Activated T-cell treated with anti-CD3 and anti-CD28 coated beads for 48 hours (primary cell): ENCODE data around the gene FKBP2.

Experiments
- DNase-seq: peaks from one replicate; pipeline ENCODE4 v3.0.0-alpha.2; 2020; ENCODE audit warnings: low read depth

FKBP2 gene

DNA sequence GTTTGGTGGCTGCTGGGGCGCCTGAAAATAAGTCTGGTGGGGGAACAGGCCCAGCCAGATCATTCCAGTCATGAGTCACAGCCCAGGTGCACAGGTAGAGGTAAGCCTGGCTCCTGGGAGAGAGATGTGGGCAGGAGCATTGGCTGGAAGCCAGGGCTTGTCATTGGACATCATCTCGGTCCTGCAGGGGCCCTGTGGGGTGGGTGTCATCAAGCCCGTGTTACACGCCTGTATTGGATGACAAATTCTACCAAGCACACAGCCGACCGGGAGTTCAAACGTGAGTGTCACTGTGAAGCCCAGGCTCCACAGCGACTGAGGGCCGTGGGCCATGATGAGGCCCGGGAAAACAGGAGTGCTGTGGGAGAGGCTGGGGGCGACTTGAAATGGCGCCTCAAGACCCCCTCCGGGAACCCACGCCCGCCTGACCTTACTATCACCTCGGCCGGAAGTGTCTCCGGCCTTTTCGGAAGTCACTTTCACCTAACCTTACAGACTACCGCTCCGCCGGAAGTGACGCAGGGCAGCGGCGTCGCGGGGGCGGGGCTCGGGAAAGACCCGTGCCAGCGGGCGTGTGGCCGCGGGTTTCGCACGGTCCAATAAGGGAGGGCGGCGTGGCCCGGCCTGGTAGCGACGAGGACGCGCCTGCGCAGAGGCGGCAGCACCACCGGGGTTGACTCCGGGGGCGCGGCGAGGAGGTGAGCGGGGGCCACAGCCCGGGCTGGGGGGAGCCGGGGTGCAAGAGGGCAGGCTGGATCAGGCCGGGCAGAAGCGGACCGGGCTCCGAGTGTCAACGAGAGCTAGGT, at the start of gene FKBP2:
Gene FKBP2 (plus strand): TSS at position 661 of the 806 bp plus-strand sequence. CDS start 1,293 bp downstream, outside the sequence.
- peak; percentile 99 for DNase-seq

DNA sequence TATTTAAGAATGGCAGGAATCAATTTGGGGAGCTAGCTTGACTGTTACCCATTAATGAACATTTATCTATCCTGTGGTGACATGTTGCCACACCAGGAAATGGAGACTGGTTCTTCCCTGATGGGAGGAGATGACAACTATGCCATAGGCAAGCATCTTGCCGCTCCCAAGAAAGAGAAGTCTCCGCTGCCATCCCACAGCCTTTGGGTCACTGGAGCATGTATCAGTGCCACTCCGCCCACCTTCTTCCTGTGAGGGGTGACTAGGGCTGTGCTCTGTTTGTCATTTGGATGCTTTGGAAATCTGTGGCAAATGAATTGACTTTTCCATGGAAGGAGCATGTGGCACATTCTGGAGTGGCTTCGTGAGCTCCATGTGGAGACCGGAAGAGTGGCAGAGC, 48.5 kb upstream of the FKBP2 start:
- DNase-seq = no peak

DNA sequence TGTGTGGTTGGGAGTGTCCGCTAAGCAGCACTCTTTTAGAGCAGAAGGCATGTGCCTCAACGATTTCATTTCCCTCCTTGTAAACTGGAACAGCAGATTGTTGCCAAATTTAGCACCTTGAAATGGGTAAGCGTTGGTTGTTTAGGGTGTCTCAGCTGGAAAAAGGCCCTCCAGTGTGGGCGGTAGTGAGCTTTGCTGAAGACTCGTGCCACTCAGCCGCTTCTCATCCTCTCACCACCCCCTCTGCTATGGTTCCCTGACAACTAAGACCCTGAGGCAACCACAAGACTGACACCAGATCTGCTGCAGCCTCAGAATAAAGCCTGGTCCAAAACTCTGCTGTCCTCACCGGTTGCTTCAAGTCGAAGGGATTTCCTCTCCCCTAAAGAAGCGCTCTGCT, 44.3 kb upstream of the FKBP2 start:
- no peak for DNase-seq

DNA sequence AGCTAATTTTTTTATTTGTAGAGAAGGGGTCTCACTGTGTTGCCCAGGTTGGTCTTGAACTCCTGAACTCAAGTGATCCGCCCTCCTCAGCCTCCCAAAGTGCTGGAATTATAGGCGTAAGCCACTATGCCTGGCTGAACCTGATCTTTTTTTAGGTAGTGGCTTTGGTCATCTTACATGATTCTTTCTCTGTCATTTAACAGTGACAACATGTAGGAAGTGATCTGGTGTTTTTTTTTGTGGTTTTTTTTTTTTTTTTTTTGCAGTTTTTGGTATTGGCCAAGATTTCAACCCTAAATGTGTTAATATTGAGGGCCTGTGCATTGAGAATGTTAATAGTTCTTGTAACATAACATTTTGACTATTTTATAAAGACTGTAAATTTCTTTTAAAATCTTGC, 42.4 kb upstream of the FKBP2 start:
- DNase-seq = no peak

DNA sequence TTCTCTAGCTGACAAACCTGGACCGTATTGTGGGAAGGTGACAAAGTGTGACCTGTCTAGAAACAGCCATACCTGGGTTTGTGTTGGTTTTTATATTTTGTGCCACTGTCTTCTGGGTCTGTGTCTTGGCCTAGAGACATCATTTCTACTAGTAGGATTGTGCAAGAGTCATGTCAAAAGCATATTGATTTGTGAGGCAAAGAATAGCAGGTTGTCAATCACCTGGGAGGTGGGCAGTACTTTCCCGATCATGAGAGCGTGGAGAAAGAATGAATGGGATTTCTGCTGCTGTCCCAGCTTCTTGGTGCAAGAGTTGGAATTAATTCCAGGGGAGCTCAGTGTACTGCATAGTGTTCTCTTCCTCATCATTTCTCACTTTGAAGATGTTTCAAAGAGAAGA, 39.4 kb upstream of the FKBP2 start:
- no peak for DNase-seq

DNA sequence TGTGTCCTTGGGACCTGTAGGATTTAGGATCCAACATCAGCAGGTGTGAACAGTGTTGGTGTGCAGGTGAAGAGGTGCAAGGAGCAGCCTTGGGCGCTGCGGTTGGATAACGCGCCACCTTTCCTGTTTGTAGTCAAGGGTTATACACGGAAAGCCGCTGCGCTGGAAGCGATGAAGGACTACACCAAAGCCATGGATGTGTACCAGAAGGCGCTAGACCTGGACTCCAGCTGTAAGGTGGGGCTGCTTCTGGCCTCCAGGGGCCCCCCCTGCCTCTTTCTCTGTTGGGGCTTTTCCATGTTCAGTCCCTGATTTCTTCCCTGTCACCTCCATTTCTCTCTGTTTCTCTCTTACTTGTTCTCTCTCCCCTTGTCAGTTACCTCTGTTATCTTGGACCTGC, 37.9 kb upstream of the FKBP2 start:
- no peak for DNase-seq

DNA sequence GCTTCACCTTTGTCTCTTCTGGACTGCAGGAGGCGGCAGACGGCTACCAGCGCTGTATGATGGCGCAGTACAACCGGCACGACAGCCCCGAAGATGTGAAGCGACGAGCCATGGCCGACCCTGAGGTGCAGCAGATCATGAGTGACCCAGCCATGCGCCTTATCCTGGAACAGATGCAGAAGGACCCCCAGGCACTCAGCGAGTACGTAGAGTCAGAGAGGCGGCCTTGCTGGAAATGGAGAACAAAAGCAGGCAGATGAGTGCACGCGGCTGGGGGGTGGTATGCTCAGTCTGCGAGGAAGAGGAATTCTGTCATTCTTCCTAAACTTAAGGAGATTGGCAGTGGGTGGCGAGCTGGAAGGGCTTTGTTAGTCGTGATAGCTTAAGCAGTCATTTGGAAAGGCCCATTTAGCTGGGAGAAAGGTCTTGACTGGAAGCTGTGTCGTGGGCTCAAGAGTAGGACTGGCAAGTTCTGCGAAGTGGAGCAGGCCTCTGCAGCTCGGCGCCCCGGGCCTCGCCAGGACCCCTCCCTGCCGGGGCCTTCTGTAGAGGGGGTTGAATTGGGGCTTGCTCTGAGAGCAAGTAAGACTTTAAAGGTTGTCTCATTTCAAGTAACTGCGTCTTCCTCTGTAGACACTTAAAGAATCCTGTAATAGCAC, 37.3 kb upstream of the FKBP2 start:
- no peak for DNase-seq

DNA sequence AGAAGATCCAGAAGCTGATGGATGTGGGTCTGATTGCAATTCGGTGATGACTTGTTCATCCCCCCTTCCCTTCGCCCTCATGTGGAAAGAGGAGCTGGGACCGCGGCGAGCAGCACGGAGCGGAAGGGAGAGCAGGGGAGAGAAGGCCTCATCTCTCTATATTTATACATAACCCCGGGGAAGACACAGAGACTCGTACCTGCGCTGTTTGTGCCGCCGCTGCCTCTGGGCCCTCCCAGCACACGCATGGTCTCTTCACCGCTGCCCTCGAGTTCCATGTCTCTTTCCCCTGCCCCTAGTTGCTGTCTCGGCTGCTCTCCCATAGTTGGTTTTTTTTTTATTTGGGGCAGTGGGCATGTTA, 36.8 kb upstream of the FKBP2 start:
- DNase-seq = no peak

DNA sequence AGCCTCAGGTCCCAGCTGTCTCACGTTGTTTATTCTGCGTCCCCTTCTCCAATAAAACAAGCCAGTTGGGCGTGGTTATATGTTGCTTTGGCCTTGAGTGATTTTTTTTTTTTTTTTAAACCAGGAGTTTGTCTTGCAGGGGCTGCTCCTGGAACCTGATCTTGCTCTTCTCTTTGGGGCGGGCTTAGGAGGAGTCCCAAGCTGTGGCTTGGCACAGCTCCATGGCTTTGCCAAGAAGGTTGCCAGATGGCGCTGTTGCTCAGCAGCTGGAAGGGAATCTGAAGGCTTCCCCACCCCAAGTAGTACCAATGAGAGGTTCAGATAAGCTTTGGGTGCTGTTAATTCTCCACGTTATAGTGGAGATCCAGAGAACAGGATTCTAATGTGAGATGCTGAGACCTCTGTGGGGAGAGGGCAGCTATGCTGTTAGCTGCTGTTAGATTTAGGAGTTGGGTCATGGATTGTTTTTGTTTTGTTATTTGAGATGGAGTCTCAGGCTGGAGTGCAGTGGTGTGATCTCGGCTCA, 36.4 kb upstream of the FKBP2 start:
- DNase-seq = peak; percentile 66

DNA sequence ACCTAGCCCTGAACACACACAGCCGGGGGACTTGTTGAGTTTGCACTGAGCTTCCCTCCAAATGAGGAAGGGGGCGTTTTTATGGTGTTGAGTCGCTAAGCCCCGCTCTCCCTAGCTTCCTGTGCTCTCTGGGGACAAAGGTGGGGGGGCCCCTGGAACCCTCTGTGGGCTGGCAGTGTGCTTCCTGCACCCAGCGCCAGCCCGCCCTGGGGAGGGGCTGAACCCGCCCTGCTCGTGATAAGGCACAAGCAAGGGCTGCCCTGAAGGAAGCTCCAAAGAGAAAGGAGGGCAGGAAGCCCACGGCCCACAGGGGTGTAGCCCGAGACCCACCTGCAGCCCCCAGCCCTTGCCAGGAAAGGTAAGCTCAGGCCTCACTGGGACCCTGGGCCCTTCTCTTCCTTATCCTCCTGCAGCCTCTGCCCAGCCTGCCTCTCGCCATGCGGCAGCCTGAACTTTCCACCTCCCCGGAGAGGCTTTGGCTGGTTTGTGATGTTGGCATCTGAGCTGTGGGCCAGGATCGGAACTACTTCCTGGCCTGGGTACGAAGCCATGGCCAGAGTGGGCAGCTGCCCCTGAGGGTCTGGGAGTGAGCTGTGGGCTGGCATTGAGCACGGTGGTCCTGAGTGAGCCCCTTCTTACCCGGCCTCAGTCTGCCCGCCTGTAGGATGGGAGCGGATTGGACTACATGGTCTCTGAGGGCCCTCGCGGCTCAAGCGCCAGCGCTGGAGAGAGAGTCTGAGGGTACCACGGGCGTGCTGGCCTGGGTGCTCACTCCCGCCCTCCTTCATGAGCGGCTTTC, 34.2 kb upstream of the FKBP2 start, which contains the start of gene FERMT3:
Gene FERMT3 (plus strand): TSS at position 265 of the 799 bp plus-strand sequence. CDS start 644 bp downstream, outside the sequence.
- DNase-seq = peak; percentile 75

DNA sequence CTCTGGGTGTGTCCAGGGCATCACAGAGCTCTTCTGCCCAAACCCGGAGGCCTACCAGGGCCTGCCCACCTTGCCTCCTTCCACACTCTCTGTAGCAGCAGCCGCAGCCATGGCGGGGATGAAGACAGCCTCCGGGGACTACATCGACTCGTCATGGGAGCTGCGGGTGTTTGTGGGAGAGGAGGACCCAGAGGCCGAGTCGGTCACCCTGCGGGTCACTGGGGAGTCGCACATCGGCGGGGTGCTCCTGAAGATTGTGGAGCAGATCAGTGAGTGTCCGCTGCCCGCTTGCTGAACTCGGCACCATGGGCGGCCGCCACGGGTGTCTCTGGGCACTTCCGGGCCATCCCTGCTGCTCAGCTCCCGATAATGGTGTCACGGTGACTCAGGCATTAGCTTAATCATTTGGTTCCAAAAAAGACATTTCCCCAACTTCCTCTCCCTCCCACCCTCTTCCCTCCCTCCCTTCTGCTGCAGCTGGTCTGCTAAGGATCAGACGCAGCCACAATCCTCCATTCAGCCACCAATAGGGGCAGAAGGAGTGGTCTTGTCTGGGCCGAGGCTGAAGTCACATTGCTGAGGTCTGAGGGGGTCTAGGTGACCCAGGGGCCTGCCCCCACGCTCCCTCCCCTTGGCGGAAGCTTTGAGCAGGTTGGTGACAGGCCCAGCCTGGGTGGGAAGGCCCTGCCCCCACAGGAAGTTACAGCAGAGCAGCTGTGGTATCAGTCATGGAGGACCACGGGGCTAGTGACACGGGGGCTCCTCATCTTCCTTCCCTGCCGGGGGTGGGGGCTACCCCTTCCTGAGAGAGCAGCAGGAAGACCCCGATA, 33.4 kb upstream of the FKBP2 start:
- peak; percentile 81 for DNase-seq

DNA sequence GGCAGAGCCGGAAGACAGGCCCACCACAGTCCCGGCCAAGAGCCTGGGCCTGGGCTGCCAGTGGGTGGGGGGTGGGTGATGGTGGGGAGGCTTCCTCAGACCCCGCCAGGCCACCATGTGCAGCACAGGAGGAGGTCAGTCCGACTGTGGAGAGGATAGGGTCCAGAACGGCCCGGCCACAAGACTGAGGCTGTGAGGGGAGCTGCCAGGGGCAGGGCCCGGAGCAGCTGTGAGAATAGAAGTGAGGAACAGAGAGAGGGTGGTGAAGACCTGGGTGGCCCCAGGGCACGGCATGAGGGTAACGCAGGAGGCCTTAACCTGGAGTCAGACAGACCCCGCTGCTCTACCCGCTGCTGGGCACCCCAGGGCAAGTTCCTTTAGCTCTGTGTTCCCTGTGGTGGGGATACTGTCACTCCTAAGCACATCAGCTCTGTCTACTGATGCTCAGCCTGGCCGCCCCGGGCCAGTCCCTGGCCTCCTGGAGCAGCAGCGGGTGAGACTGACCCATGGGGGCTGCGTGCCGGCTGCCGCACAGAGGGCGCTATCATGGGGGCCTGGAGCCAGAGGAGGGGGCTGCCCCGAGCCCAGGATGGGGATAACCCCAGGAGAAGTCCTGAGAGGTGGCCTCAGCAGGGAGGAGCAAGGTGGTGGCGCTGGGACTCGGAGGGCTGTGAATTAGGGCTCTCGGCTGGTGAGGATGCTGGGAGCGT, 32.7 kb upstream of the FKBP2 start:
- no peak for DNase-seq

DNA sequence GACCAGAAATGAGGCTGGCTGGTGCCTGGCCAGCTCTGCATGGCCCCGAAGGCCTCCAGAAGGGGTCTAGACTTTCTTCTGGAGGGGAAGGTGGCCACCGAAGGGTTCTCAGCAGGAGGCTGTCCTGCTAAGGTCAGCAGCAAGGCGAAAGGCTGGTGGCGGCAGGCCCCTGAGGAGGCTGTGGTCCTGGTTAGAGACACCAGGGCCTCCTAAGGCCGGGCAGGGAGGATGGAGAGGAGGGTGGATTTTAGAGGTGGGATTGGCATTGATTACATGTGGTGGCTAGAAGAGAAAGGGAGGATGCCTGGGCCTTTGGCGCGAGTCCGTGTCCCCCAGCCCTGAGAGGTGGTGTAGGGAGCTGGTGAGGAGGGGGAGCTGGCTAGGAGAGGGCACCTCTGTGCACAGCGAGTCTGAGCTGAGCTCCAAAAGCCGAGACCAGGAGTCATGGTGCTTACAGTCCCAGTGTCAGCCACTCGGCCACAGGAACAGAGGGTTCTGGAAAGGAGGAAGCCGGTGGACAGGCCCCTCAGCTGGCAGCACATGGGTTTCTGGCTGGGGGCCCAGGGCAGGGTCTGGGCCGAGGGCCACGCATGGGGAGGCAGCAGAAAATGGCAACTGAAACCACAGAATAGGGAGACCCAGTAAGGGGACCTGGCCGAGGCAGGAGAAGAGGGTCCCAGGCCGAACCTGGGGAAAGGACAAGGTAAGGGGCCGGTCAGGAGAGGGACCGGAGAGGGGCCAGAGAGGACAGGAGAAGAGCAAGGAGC, 31.9 kb upstream of the FKBP2 start:
- no peak for DNase-seq

DNA sequence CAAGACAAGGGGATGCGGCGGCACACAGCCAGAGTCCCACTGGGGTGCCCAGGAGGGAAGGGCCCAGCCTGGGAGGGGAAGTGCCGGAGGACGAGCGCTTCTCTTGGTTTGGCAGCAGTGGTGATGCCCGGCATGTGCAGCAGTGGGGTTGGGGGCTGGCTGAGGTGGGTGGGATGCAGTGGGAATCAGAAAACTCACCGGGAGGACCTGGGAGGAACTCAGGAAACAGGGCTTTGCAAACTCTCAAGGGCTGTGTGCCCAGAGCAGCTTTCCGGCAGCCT, 31.4 kb upstream of the FKBP2 start:
- DNase-seq = no peak

DNA sequence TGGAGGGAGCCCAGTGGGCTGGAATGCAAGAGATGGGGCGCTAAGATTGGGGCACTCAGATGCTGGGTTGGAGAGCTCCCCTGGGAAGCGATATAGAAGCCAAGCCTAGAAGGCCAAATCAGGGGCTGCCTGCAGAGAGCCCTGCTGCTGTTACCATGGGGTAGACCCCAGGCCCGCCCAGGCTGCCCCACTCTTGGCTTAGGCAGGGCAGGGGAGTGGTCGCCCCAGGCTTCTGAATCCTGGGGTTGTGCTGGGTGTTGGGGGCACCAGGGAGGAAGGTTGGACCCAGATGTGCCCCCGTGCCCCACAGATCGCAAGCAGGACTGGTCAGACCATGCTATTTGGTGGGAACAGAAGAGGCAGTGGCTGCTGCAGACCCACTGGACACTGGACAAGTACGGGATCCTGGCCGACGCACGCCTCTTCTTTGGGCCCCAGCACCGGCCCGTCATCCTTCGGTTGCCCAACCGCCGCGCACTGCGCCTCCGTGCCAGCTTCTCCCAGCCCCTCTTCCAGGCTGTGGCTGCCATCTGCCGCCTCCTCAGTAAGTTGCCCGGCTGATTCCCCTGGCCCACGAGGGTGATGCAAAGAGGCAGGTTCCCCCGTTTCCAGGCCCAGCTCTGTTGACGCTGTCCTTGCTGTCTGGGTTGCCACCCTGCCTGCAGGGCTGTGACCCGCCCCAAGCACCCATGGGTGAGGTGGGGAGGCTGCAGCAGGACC, 30.4 kb upstream of the FKBP2 start:
- DNase-seq = no peak

DNA sequence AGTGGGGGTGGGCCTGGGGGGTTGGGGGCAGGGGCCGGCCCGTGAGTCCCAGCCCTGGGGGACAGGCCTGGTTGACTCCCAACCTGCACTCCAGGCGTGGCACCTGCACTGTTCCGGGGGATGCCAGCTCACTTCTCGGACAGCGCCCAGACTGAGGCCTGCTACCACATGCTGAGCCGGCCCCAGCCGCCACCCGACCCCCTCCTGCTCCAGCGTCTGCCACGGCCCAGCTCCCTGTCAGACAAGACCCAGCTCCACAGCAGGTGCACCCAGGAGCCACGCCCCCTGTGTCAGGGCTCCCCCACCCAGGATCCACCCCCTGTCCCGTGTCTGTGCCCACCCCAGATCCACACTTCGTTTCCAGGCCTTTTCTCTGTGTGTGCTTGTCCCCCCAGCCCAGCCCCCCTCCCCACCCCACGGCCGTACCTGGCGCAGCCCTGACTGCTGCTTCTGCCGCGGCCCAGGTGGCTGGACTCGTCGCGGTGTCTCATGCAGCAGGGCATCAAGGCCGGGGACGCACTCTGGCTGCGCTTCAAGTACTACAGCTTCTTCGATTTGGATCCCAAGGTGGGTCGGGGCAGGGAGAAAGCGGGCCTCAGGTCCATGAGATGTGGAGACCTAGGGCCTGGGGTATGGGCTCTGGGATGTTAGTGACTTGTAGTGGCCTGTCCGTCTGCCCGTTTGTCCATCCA, 29.6 kb upstream of the FKBP2 start:
- DNase-seq = no peak

DNA sequence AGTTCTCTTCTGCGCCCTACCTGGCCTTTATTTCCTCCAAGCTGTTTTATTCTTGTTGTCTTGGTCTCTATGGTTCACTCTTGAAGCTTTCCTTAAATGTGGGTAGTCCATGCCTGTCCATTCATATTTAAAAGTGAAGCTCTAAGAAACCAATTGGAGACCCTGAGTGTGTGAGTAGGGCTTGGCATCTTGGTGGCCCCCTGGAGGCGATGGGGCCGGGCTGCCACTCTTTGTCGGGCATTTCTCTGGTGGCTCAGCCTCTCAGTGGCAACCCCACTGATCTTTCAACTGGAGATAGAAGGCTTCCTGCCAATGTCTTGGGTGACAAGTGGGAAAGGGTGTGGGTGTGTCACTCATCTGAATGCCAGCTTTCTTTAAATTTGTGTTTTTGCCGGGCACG, 24.0 kb upstream of the FKBP2 start:
- DNase-seq = no peak

DNA sequence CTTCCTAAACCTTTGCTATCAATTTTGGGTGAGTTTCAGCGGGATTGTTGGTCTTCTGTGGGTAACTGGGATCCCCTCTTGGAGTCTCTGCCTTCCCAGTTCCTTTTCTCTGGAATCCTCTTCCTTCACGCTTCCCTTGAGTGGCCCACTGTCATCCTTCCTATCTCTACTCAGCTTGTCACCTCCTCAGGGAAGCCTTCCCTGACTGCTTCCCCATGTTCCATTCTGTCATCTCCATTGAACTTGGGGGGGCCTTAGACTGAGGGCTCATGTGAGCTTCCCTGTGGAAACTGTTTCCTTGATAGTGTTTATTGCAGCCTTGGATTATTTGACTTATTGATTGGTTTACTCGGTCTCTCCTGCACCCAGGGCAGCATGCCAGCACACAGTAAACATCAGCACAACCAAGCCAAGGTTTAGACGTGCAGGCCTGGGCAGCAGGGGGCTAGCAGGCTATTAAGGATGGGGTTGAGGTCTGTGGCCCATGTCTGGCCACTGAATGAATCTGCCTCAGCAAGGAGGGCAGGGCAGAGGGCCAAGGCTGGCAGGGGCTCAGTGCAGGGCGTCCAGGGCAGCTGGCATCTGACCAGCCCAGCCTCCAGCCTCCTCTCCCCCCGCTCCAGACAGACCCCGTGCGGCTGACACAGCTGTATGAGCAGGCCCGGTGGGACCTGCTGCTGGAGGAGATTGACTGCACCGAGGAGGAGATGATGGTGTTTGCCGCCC, 22.1 kb upstream of the FKBP2 start:
- no peak for DNase-seq

DNA sequence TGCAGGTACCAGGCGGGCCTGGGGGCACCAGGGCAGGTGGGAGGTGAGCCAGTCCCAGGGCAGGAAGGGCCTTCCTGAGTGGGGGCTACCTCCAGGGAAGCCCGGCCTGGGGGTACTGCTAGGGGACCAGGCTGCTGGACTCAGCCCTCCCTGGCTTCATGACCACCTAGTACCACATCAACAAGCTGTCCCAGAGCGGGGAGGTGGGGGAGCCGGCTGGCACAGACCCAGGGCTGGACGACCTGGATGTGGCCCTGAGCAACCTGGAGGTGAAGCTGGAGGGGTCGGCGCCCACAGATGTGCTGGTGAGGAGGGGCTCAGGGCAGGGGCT, 21.6 kb upstream of the FKBP2 start:
- DNase-seq = no peak
